Kidney tubule cell (primary cell): ENCODE data around the gene GATAD2A.

Experiments used
- DNase-seq: peaks from one replicate; pipeline ENCODE4 v3.0.0-alpha.2; 2018; ENCODE audit warnings: low spot score

GATAD2A gene

GRCh38 chr19:19547674-19548336 is 142.3 kb downstream of the GATAD2A start:
- DNase-seq = no peak

GRCh38 chr19:19548915-19549759 is 143.7 kb downstream of the GATAD2A start:
- no peak for DNase-seq

DNA sequence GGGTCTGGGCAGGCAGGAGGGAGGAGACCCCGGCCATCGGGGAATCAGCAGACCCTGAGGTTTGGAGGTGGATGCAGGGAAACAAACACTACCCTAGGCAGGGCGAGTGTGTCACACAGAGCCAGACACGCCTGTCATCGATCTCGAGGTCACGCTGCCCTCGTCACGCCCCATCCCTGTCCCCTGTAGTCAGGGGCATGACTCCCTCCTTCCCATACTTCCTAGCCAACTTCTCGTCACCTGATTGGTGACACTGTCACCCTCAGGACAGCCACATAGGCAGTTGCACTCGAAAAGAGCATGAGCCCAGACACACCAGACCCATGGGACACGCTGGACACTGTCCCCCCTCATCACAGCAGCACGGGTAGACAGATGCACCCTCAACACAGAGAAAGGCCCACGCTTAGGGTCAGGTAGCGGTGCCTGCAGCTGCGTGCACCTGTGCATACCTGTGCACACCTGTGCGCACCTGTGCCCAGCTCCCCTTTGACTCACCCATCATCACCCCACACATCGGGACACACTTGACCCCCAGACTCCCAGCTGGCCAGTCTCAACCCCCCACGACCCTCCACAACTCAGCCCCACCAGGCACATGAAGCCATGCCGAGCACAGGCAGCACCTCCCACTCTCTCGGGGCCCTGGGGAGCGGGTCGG is 144.5 kb downstream of the GATAD2A start:
- no peak for DNase-seq

DNA sequence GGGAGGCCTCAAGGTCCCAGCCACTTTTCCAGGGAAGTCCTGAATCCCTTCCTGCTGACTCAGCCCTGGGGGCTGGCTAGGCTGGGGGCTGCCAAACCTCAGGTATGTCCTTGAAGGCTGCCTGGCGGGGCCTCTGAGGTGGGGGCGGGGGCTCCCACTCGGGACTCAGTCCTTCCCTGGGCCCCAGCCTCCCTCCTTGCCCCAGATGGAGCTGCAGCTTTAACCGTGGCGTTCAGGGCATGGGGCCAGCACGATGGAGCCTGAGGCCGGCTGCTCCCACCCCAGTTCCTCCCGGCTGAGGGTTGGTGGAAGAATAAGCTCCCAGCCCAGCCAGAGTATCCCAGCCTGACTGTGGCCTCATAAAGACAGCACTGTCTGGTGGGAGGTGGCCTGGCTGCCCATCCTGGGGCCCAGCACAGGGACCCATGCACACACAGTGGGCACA is 145.0 kb downstream of the GATAD2A start:
- no peak for DNase-seq

- DNase-seq = no peak
Observed at GRCh38 chr19:19550972-19551852, 145.7 kb downstream of the GATAD2A start.

- DNase-seq = no peak
Observed at GRCh38 chr19:19551853-19552192, 146.3 kb downstream of the GATAD2A start.

DNA sequence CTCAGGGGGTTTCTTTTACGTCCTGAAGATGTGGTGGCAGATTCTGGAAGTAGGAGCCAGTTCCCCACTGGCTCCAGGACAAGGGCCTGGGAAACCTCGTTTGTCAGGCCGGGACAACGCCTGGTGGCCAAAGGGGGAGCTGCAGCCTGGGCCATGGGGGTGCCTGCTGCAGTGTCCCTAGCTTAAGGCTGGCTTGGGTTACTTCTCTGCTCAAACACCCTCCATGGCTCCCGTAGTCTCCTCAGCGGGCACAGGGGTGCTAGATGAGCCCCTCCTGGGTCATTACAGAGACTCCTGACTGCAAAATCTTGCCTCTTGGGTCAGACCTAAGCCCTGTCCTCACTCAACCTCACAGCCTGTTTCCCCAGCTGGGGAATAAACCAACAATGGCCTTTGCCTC is 147.3 kb downstream of the GATAD2A start:
- DNase-seq = peak; percentile 20

GRCh38 chr19:19553670-19554069 is 148.2 kb downstream of the GATAD2A start:
- DNase-seq = no peak

GRCh38 chr19:19554074-19555023 is 148.9 kb downstream of the GATAD2A start:
- DNase-seq = peak; percentile 44

DNA sequence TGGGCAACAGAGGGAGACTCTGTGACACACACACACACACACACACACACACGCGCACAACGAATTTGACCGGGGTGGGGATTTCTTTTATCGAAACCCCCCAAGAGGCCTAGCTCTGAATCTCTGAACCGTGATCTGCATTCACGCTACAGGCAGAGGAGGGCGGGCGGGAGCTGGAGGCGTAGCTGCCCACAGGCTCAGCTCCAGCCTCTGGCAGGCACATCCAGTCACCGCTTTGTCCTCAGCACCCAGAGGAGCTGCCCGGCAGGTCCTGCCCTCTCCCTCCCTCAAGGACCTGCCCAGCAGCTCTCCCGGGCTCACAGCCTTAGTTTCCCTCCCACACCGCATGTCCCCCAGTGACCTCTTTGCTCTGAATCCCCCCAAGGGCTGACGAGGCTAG is 152.6 kb downstream of the GATAD2A start:
- DNase-seq = no peak
